ENCODE results near the gene RTP3.
A peak's percentile ranks its signal among the peaks of the same experiment; 100 is the strongest.

Gene RTP3

GRCh38 chr3:46469680-46470357 is 28.0 kb upstream of the RTP3 start:
- no peak for DNase-seq

- no peak for DNase-seq
Observed at GRCh38 chr3:46470831-46471230, 26.9 kb upstream of the RTP3 start.

GRCh38 chr3:46471371-46471914 is 26.3 kb upstream of the RTP3 start:
- DNase-seq: no peak

GRCh38 chr3:46472736-46473135 is 25.0 kb upstream of the RTP3 start:
- DNase-seq: no peak

GRCh38 chr3:46477145-46477544 is 20.6 kb upstream of the RTP3 start:
- DNase-seq: no peak

- no peak for DNase-seq
Observed at GRCh38 chr3:46477756-46478155, 20.0 kb upstream of the RTP3 start.

GRCh38 chr3:46478341-46478740 is 19.4 kb upstream of the RTP3 start:
- no peak for DNase-seq

GRCh38 chr3:46479021-46479420 is 18.8 kb upstream of the RTP3 start:
- no peak for DNase-seq

- DNase-seq: no peak
Observed at GRCh38 chr3:46479696-46480095, 18.1 kb upstream of the RTP3 start.

GRCh38 chr3:46480491-46481195 is 17.1 kb upstream of the RTP3 start:
- no peak for DNase-seq

GRCh38 chr3:46481636-46482035 is 16.1 kb upstream of the RTP3 start:
- DNase-seq: no peak

GRCh38 chr3:46482632-46483350 is 15.0 kb upstream of the RTP3 start:
- no peak for DNase-seq

- no peak for DNase-seq
Observed at GRCh38 chr3:46483825-46484224, 14.0 kb upstream of the RTP3 start.

GRCh38 chr3:46484388-46484787 is 13.4 kb upstream of the RTP3 start:
- no peak for DNase-seq

- DNase-seq: no peak
Observed at GRCh38 chr3:46484911-46485778, 12.6 kb upstream of the RTP3 start.

- DNase-seq: no peak
Observed at GRCh38 chr3:46485779-46486175, 12.0 kb upstream of the RTP3 start.

- peak; percentile 97 for DNase-seq
Observed at GRCh38 chr3:46488735-46489361, 8.9 kb upstream of the RTP3 start.

- no peak for DNase-seq
Observed at GRCh38 chr3:46489381-46489780, 8.4 kb upstream of the RTP3 start.

- DNase-seq: peak; percentile 26
Observed at GRCh38 chr3:46489875-46490274, 7.9 kb upstream of the RTP3 start.

- DNase-seq: no peak
Observed at GRCh38 chr3:46490338-46491084, 7.3 kb upstream of the RTP3 start.
